H1 (cell line): Measurements from ENCODE around the gene TAS2R3. TPM values are rescaled to one million over a fixed set of nuclear protein-coding genes. Genes with fewer than 3 reads are reported as not detected.

Experiments
- FOSL1 ChIP-seq: IDR thresholded peaks from 2 replicates; pipeline ENCODE4 v1.6.1; 2011; ENCODE audit warnings: mild to moderate bottlenecking, low read depth, low read length, moderate library complexity; ENCODE audit not compliant: insufficient read depth
- SIRT6 ChIP-seq: IDR thresholded peaks from one replicate; pipeline ENCODE4 v1.7.1; 2012; ENCODE audit warnings: low read length, inconsistent platforms
- SUZ12 ChIP-seq: fragments of 200-600 bp; sonication (generic); IDR thresholded peaks from 2 replicates; pipeline ENCODE4 v1.6.1; 2012; ENCODE audit warnings: mild to moderate bottlenecking, inconsistent platforms, low read length, moderate library complexity, mixed read lengths
- polyA plus RNA-seq, 7 experiments: library from polyadenylated mRNA; depleted of rRNA in 3 of 7; stranded (reverse) in 5 of 7; unstranded in 2 of 7; fragments of >200 nt in 5 of 7; fragments of 200-250 nt in 2 of 7; gene quantifications; 1 replicate in 5 of 7; 2 replicates in 1 of 7; 4 replicates in 1 of 7; pipeline versions ENCODE4 v1.2.1 to v1.2.3, GENCODE V29; 2011 to 2013; ENCODE audit warnings: missing spikeins in 2 of 7, mixed read lengths in 2 of 7
- total RNA-seq: library from RNA; stranded (reverse); fragmentation: NEBNext Ultra II Directional; extraction: Animal tissue kit (Norgen Biotek cat#: 25700); gene quantifications from 2 replicates; pipeline ENCODE4 v1.2.1, GENCODE V29; 2021

The TAS2R3 gene
- total and polyA plus RNA-seq, 2 of the 8 experiments (the other 6 are each of a cell fraction or from before 2014, with no cell fraction given): 0.48 to 0.99 TPM

DNA sequence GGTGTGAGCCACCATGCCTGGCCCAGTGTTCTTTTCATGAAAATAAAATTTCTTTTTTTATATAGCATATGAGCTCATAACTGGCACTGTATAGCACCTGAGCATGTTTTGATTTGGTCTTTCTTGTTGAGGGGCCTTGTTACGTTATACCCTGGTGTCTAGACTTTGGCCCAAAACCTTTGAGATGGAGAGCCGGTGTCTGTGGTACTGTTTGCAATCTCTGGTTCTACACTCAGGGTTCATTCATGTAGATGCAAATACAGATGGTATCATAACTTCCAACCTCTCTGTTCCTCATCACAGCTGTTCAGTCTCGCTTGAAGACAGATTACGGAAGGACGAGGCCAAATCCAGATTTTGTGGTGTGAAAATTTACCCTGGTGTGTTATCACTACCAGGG, 26.0 kb downstream of the TAS2R3 start, which contains the start of gene TAS2R5 (continued):
- TF ChIP-seq SUZ12: no peak
- TF ChIP-seq SIRT6: no peak
- no peak for TF ChIP-seq FOSL1
